Neural cell (in vitro differentiated cells): ENCODE data around the gene GPR157. TPM values are rescaled to one million over a fixed set of nuclear protein-coding genes. Genes with fewer than 3 reads are reported as not detected.

Source experiments
- H2AFZ ChIP-seq: fragments of 200-600, 300-800 bp; sonication (generic), shearing (Covaris generic); 2 replicates; pipeline ENCODE4 v1.6.0; 2014; ENCODE audit warnings: low read depth, mild to moderate bottlenecking, antibody characterized with exemption, low read length, moderate library complexity
- H3F3A ChIP-seq: fragments of 200-600 bp; shearing (Covaris generic); 2 replicates; pipeline ENCODE4 v1.6.1; 2016; ENCODE audit warnings: mild to moderate bottlenecking, moderate library complexity, mixed read lengths, antibody characterized with exemption, low read length; ENCODE audit not compliant: insufficient read depth, poor library complexity, severe bottlenecking
- H3K27ac ChIP-seq: fragments of 200-600, 300-800 bp; sonication (generic), shearing (Covaris generic); 2 replicates; pipeline ENCODE4 v1.5.1; 2014; ENCODE audit warnings: mild to moderate bottlenecking, low read length, moderate library complexity
- H3K27me3 ChIP-seq: fragments of 300-800, 200-600 bp; sonication (generic), shearing (Covaris generic); 2 replicates; pipeline ENCODE4 v1.6.0; 2014; ENCODE audit warnings: mild to moderate bottlenecking, low read depth, low read length, moderate library complexity; ENCODE audit not compliant: insufficient read depth
- H3K36me3 ChIP-seq: fragments of 300-800, 200-600 bp; sonication (generic), shearing (Covaris generic); 2 replicates; pipeline ENCODE4 v1.5.1; 2014; ENCODE audit warnings: mild to moderate bottlenecking, antibody characterized with exemption, low read length, moderate library complexity; ENCODE audit not compliant: insufficient read depth
- H3K4me2 ChIP-seq: fragments of 300-800, 200-600 bp; sonication (generic), shearing (Covaris generic); 2 replicates; pipeline ENCODE4 v1.6.0; 2014; ENCODE audit warnings: mild to moderate bottlenecking, low read length
- H3K4me3 ChIP-seq: fragments of 300-800, 200-600 bp; sonication (generic), shearing (Covaris generic); 2 replicates; pipeline ENCODE4 v1.5.1; 2014; ENCODE audit warnings: mild to moderate bottlenecking, low read length, moderate library complexity
- H3K79me2 ChIP-seq: fragments of 200-600 bp; shearing (Covaris generic); replicated peaks from 2 replicates; pipeline ENCODE4 v1.6.0; 2014; ENCODE audit warnings: mild to moderate bottlenecking, low read length, moderate library complexity; ENCODE audit not compliant: insufficient read depth
- H3K9ac ChIP-seq: fragments of 300-800, 200-600 bp; sonication (generic), shearing (Covaris generic); 2 replicates; pipeline ENCODE4 v1.6.1; 2016; ENCODE audit warnings: mild to moderate bottlenecking, low read length, mixed read lengths
- H3K9me2 ChIP-seq: fragments of 200-600 bp; shearing (Covaris generic); 2 replicates; pipeline ENCODE4 v1.6.1; 2016; ENCODE audit warnings: mild to moderate bottlenecking, low read length, mixed read lengths; ENCODE audit not compliant: insufficient read depth
- H3K9me3 ChIP-seq: fragments of 200-600, 300-800 bp; sonication (generic), shearing (Covaris generic); 2 replicates; pipeline ENCODE4 v1.6.1; 2016; ENCODE audit warnings: mild to moderate bottlenecking, mixed run types, low read length, moderate library complexity, mixed read lengths
- H4K20me1 ChIP-seq: fragments of 200-600 bp; shearing (Covaris generic); 2 replicates; pipeline ENCODE4 v1.6.1; 2016; ENCODE audit warnings: mild to moderate bottlenecking, mixed run types; ENCODE audit not compliant: insufficient read depth
- CTCF ChIP-seq: fragments of 450-650 bp; IDR thresholded peaks from 2 replicates; pipeline ENCODE4 v1.5.1; 2014; ENCODE audit warnings: antibody characterized with exemption, mild to moderate bottlenecking, moderate library complexity; ENCODE audit not compliant: poor library complexity, severe bottlenecking
- EP300 ChIP-seq: fragments of 450-650 bp; conservative IDR thresholded peaks from 2 replicates; pipeline ENCODE4 v1.6.1; 2014; ENCODE audit warnings: antibody characterized with exemption, mild to moderate bottlenecking, moderate library complexity; ENCODE audit not compliant: poor library complexity, severe bottlenecking
- EZH2 ChIP-seq: fragments of 200-600, 300-800 bp; shearing (Covaris generic), sonication (generic); IDR thresholded peaks from 2 replicates; pipeline ENCODE4 v1.6.1; 2014; ENCODE audit warnings: antibody characterized with exemption, low read length, borderline replicate concordance, mild to moderate bottlenecking; ENCODE audit not compliant: insufficient read depth, poor library complexity, severe bottlenecking
- MXI1 ChIP-seq: fragments of 450-650 bp; conservative IDR thresholded peaks from 2 replicates; pipeline ENCODE4 v1.6.1; 2014; ENCODE audit warnings: antibody characterized with exemption, mild to moderate bottlenecking; ENCODE audit not compliant: poor library complexity, severe bottlenecking
- POLR2AphosphoS5 ChIP-seq: IDR thresholded peaks from 2 replicates; pipeline ENCODE4 v1.6.1; 2012
- RAD21 ChIP-seq: fragments of 450-650 bp; conservative IDR thresholded peaks from 2 replicates; pipeline ENCODE4 v1.6.1; 2014; ENCODE audit warnings: antibody characterized with exemption, mild to moderate bottlenecking, moderate library complexity
- REST ChIP-seq: IDR thresholded peaks from 2 replicates; pipeline ENCODE4 v1.6.1; 2012; ENCODE audit warnings: borderline replicate concordance
- SMC3 ChIP-seq: fragments of 450-650 bp; conservative IDR thresholded peaks from 2 replicates; pipeline ENCODE4 v1.6.1; 2014; ENCODE audit warnings: antibody characterized with exemption, mild to moderate bottlenecking, moderate library complexity; ENCODE audit not compliant: poor library complexity
- TAF1 ChIP-seq: IDR thresholded peaks from 2 replicates; pipeline ENCODE4 v1.6.1; 2012; ENCODE audit warnings: low read depth
- polyA plus RNA-seq: library from polyadenylated mRNA; depleted of rRNA; stranded (reverse); fragments of >200 nt; gene quantifications from 2 replicates; pipeline ENCODE4 v1.2.3, GENCODE V29; 2014

The GPR157 gene
- polyA plus RNA-seq, 1 donor from 2014 or later: not detected

- no peaks in the 10 kb centered on the region for H3K9me3 ChIP-seq
- no peak overlapping the region for H2AFZ ChIP-seq
- TF ChIP-seq MXI1 (no peak), EP300 (no peak), CTCF (no peak), EZH2 (no peak), POLR2AphosphoS5 (no peak), RAD21 (no peak), SMC3 (no peak), TAF1 (no peak), REST (no peak)
- H3K9ac ChIP-seq: no peak overlapping the region
- H3K27ac ChIP-seq: no peak overlapping the region
- no peaks in the 10 kb centered on the region for H3K79me2 ChIP-seq
- no peaks in the 10 kb centered on the region for H3K27me3 ChIP-seq
- H4K20me1 ChIP-seq: no peaks in the 10 kb centered on the region
- no peaks in the 10 kb centered on the region for H3K36me3 ChIP-seq
- H3F3A ChIP-seq: no peaks in the 10 kb centered on the region
- no peak overlapping the region for H3K4me2 ChIP-seq
- no peaks in the 10 kb centered on the region for H3K9me2 ChIP-seq
- H3K4me3 ChIP-seq: no peak overlapping the region
Observed at GRCh38 chr1:9070486-9070885, 58.4 kb downstream of the GPR157 start.

- no peaks in the 10 kb centered on the region for H3K9me3 ChIP-seq
- no peak within 1 kb of the TSS for H3K4me3 ChIP-seq
- H4K20me1 ChIP-seq: no peaks in the 10 kb centered on the region
- H3F3A ChIP-seq: no peaks in the 10 kb centered on the region
- H3K36me3 ChIP-seq: no peaks in the 10 kb centered on the region
- no peaks in the 10 kb centered on the region for H3K27me3 ChIP-seq
- no peaks in the 10 kb centered on the region for H3K9me2 ChIP-seq
- no peak within 1 kb of the TSS for H3K9ac ChIP-seq
- H3K4me2 ChIP-seq: no peak within 1 kb of the TSS
- no peak for TF ChIP-seq EZH2
- TF ChIP-seq POLR2AphosphoS5: no peak
- TF ChIP-seq SMC3: no peak
- TF ChIP-seq REST: no peak
- no peak for TF ChIP-seq EP300
- no peak for TF ChIP-seq CTCF
- no peak for TF ChIP-seq RAD21
- no peak for TF ChIP-seq TAF1
- no peak for TF ChIP-seq MXI1
- H2AFZ ChIP-seq: no peak within 1 kb of the TSS
- H3K27ac ChIP-seq: no peak within 1 kb of the TSS
- no peaks in the 10 kb centered on the region for H3K79me2 ChIP-seq
Observed at GRCh38 chr1:9069326-9070100, 59.4 kb downstream of the GPR157 start, which contains the start of gene SLC2A5. SLC2A5 (minus strand) TSS chr1:9069635; CDS start chr1:9069536, 99 bp downstream.
